GM12864 (cell line): ENCODE data around the gene RNF25.

Source experiments
- DNase-seq: peaks from one replicate; pipeline ENCODE4 v3.0.0-alpha.2; 2011; ENCODE audit warnings: low read depth
- H3K4me3 ChIP-seq: 2 replicates; pipeline ENCODE4 v1.5.1; 2011; ENCODE audit warnings: mild to moderate bottlenecking, low read depth, low read length, control low read depth
- CTCF ChIP-seq: IDR thresholded peaks from 2 replicates; pipeline ENCODE4 v1.5.1; 2011; ENCODE audit warnings: low read depth, mild to moderate bottlenecking, moderate library complexity, low read length, control low read depth, inconsistent platforms; ENCODE audit errors: missing control alignments

RNF25 gene

DNA sequence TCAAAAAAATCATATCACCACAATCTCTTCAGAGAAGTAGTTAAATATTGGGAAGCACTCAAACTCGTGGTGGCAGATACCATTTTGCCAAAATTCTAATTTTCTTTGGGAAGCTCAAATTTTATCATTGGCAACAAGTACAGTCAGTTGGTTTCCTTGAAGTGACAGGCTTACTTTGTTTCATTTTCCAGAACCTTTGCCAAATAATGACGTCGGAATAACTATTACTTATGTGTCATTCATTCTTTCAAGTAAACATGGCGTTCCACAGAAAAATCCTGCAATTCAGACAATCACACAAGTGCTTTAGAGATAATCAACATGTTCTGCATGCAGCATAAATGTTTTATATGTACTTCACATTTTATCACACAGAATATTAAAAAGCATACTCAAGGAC lies 44.3 kb upstream of the RNF25 start:
- H3K4me3 ChIP-seq, result no peak overlapping the region
- no peak for TF ChIP-seq CTCF
- DNase-seq, result no peak

DNA sequence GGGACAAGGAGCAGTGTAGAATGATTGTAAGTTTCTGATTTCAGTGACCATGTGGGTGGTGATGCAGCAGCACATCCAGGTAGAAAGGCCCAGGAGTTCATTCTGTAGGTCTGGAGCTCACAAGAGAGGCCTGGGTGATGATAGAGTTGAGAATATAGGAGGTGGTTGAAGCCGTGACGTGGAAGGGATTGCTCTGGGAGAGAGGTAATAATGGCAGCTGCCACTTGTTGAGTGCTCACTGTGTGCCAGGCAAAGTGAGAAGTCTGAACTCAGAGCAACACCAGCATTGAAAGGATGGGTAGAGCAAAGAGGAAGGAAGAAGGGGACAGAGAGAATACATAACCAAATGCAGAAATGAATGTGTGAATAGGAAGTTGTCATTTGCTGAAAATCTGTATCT lies 42.1 kb upstream of the RNF25 start:
- no peak for DNase-seq
- no peak overlapping the region for H3K4me3 ChIP-seq

GRCh38 chr2:218711550-218711929 lies 39.7 kb upstream of the RNF25 start:
- DNase-seq, result no peak
- H3K4me3 ChIP-seq, result peak overlapping the region; percentile 67
- TF ChIP-seq CTCF, result no peak

More for the DNA sequence above, 42.1 kb upstream of the RNF25 start:
- no peak for TF ChIP-seq CTCF

DNA sequence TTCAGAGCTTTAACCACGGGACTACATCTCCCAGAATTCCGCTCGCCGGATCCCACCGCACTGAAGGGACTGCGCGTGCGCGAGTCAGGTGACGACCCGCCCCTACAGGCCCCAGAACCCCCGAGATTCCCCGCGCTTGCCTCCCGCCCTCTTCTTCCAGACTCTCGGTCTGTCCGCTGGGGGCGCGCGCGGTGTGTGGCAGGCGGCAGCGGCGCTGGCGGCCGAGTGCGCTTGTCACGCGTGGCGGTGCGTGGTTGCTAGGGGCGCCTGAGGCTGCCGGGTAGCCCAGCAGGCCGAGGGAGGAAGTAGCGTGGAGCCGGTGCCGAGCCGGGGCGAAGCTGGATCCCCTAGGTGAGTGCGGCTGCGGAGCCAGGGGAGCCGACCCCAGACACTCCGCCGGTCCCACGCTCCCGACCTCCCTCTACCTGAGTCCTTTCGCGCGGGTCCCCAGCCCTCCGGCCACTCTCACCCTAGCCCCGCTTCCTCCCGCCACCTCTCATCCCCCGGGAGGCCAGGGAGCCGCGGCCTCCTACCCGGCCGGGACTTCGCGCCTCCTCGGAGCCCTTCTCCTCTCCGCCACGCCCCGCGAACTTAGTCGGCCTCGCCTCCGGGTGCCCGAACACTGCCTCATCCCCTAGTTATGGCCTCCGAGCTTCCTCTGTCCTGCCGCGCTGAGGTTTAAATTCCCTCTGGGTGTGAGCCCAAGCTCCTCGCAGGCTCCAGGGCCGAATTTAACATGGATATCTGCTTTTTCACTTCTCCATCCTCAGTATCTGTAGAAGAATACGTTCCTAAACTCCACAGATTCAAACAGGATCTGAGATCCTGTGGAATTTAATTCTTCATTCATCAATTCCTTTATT lies 39.1 kb upstream of the RNF25 start, which contains the start of gene TTLL4:
Gene TTLL4 (plus strand): TSS at position 149 of the 863 bp plus-strand sequence. CDS start 26,842 bp downstream, outside the sequence.
- peak; percentile 78 for TF ChIP-seq CTCF

DNA sequence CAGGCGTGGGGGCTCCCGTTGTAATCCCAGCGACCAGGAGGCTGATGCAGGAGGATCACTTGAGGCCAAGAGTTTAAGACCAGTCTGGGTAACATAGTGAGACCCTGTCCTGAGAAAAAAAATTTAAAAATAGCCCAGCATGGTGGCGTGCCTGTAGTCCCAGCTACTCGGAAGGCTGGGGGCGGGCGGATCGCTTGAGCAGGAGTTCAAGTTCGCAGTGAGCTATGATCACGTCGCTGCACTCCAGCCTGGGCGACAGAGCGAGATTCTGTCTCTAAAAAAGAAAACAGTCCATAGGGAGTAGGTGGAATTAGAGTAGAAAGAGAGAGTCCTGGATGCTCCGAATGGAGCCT lies 38.5 kb upstream of the RNF25 start:
- no peak for DNase-seq
- TF ChIP-seq CTCF, result no peak
- no peak overlapping the region for H3K4me3 ChIP-seq

More for the DNA sequence above, 39.1 kb upstream of the RNF25 start, which contains the start of gene TTLL4:
- DNase-seq, result peak; percentile 87
- peak within 1 kb of the TSS; percentile 67 for H3K4me3 ChIP-seq

- TF ChIP-seq CTCF, result no peak
- no peak for DNase-seq
- no peak overlapping the region for H3K4me3 ChIP-seq
Measured at GRCh38 chr2:218709908-218710307, 38.1 kb upstream of the RNF25 start.

DNA sequence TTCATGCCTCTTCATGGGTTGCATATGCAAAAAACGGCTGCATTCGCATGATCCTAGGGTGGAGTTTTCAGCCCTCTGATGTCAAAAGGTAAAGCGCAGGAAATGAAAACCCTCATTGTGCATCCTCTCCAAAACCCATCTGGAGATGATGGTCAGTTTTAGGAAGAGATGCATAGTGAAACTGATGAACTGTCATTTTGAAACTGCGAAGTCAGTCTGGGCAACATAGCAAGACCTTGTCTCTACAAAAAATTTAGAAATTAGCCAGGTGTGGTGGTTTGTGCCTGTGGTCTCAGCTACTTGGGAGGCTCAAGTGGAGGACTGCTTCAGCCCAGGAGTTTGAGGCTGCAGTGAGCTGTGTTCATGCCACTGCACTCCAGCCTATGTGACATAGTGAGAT lies 36.3 kb upstream of the RNF25 start:
- no peak overlapping the region for H3K4me3 ChIP-seq
- peak; percentile 88 for DNase-seq
- TF ChIP-seq CTCF, result no peak
